SK-N-SH treated with all-trans-retinoic acid at 6 μM for 48 hours (cell line): ENCODE measurements around the gene C19orf67.

Experiments used
- BACH2 ChIP-seq: fragments of 250-450 bp; sonication (Bioruptor Pico); IDR thresholded peaks from 2 replicates; pipeline ENCODE4 v1.9.0; 2021; ENCODE audit warnings: mild to moderate bottlenecking, borderline replicate concordance
- CSDC2 ChIP-seq: fragments of 250-450 bp; sonication (Bioruptor Pico); IDR thresholded peaks from 2 replicates; pipeline ENCODE4 v1.5.0; 2020; ENCODE audit warnings: mild to moderate bottlenecking, moderate library complexity
- PPARA ChIP-seq: fragments of 250-450 bp; sonication (Bioruptor Pico); IDR thresholded peaks from 2 replicates; pipeline ENCODE4 v1.5.0; 2020; ENCODE audit warnings: mild to moderate bottlenecking, borderline replicate concordance
- RARB ChIP-seq: fragments of 250-450 bp; sonication (Bioruptor Pico); IDR thresholded peaks from 2 replicates; pipeline ENCODE4 v1.8.0; 2021; ENCODE audit warnings: mild to moderate bottlenecking, moderate library complexity
- SNAI2 ChIP-seq: fragments of 250-450 bp; sonication (Bioruptor Pico); IDR thresholded peaks from 2 replicates; pipeline ENCODE4 v1.5.0; 2020; ENCODE audit warnings: mild to moderate bottlenecking, moderate library complexity
- ZFP3 ChIP-seq: fragments of 250-450 bp; sonication (Bioruptor Pico); IDR thresholded peaks from 2 replicates; pipeline ENCODE4 v1.5.0; 2020; ENCODE audit warnings: mild to moderate bottlenecking, moderate library complexity
- ZFP30 ChIP-seq: fragments of 450-650 bp; formaldehyde crosslinking; IDR thresholded peaks from 2 replicates; pipeline ENCODE4 v1.5.0; 2022; ENCODE audit warnings: mild to moderate bottlenecking, moderate library complexity
- ZNF70 ChIP-seq: fragments of 450-650 bp; formaldehyde crosslinking; IDR thresholded peaks from 2 replicates; pipeline ENCODE4 v1.5.0; 2020; ENCODE audit warnings: mild to moderate bottlenecking, moderate library complexity
- TF ChIP-seq, protein P1 (sequence below): fragments of 250-450 bp; sonication (Bioruptor Pico); IDR thresholded peaks from 2 replicates; pipeline ENCODE4 v1.8.0; 2020; ENCODE audit warnings: mild to moderate bottlenecking, moderate library complexity, borderline replicate concordance
- TF ChIP-seq, protein P2 (sequence below): fragments of 250-450 bp; sonication (Bioruptor Pico); IDR thresholded peaks from 2 replicates; pipeline ENCODE4 v1.5.1; 2021; ENCODE audit warnings: mild to moderate bottlenecking, moderate library complexity
- TF ChIP-seq, protein P3 (sequence below): fragments of 250-450 bp; sonication (Bioruptor Pico); IDR thresholded peaks from 2 replicates; pipeline ENCODE4 v1.5.1; 2020; ENCODE audit warnings: low read depth, mild to moderate bottlenecking, moderate library complexity

DNA sequence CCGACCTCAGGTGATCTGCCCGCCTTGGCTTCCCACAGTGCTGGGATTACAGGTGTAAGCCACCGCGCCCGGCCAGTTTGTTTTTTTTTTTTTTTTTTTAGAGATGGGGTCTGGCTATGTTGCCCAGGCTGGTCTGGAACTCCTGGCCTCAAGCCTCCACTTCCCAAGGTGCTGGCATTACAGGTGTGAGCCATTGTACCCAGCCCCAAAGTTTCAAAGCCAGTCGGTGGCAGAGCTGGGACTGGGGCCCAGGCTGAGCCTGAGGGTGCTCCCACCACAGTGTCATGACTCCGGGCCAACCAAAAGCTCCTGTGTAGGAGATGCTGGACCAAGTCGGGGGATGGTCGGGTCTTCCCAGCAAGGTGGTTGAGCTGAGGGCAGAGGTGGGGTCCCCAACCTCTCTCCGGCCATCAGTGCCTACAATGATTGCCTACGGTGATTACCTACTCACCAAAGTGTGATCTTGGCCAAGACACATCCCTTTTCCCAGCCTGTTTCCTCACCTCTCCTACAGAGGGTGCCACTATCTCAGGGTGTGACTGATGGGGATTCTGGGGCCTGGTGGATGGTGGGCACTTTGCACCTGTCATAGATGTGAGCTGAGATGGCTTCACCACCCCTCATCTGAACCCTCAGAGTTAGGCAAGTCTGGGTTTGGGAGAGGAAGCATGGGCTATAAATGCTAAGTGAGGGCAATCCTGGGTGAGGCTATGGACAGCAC lies 10.8 kb upstream of the C19orf67 start:
- no peak for TF ChIP-seq BACH2
- no peak for TF ChIP-seq CSDC2 (CRISPR knock-in tag)
- TF ChIP-seq, protein P1, sequence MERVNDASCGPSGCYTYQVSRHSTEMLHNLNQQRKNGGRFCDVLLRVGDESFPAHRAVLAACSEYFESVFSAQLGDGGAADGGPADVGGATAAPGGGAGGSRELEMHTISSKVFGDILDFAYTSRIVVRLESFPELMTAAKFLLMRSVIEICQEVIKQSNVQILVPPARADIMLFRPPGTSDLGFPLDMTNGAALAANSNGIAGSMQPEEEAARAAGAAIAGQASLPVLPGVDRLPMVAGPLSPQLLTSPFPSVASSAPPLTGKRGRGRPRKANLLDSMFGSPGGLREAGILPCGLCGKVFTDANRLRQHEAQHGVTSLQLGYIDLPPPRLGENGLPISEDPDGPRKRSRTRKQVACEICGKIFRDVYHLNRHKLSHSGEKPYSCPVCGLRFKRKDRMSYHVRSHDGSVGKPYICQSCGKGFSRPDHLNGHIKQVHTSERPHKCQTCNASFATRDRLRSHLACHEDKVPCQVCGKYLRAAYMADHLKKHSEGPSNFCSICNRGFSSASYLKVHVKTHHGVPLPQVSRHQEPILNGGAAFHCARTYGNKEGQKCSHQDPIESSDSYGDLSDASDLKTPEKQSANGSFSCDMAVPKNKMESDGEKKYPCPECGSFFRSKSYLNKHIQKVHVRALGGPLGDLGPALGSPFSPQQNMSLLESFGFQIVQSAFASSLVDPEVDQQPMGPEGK (CRISPR knock-in tag): no peak
- TF ChIP-seq SNAI2 (CRISPR knock-in tag): no peak
- TF ChIP-seq ZFP30: no peak
- TF ChIP-seq, protein P2, sequence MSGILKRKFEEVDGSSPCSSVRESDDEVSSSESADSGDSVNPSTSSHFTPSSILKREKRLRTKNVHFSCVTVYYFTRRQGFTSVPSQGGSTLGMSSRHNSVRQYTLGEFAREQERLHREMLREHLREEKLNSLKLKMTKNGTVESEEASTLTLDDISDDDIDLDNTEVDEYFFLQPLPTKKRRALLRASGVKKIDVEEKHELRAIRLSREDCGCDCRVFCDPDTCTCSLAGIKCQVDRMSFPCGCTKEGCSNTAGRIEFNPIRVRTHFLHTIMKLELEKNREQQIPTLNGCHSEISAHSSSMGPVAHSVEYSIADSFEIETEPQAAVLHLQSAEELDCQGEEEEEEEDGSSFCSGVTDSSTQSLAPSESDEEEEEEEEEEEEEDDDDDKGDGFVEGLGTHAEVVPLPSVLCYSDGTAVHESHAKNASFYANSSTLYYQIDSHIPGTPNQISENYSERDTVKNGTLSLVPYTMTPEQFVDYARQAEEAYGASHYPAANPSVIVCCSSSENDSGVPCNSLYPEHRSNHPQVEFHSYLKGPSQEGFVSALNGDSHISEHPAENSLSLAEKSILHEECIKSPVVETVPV (CRISPR knock-in tag): no peak
- TF ChIP-seq, protein P3, sequence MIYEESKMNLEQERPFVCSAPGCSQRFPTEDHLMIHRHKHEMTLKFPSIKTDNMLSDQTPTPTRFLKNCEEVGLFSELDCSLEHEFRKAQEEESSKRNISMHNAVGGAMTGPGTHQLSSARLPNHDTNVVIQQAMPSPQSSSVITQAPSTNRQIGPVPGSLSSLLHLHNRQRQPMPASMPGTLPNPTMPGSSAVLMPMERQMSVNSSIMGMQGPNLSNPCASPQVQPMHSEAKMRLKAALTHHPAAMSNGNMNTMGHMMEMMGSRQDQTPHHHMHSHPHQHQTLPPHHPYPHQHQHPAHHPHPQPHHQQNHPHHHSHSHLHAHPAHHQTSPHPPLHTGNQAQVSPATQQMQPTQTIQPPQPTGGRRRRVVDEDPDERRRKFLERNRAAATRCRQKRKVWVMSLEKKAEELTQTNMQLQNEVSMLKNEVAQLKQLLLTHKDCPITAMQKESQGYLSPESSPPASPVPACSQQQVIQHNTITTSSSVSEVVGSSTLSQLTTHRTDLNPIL (CRISPR knock-in tag): no peak
- TF ChIP-seq ZFP3 (CRISPR knock-in tag): no peak
- no peak for TF ChIP-seq RARB (CRISPR knock-in tag)
- no peak for TF ChIP-seq ZNF70 (CRISPR knock-in tag)
- TF ChIP-seq PPARA (CRISPR knock-in tag): no peak
